EH (cell line): ENCODE measurements around the gene ABCC12.
"Not testable (repeated sequence)": the region's sequence is repeated elsewhere in the genome, so short reads cannot be mapped to it uniquely, and the experiment has no call there.

ENCODE experiments used
- DNase-seq: peaks from one replicate; pipeline ENCODE4 v3.0.0-alpha.2; 2015; ENCODE audit warnings: low read depth

Gene ABCC12

GRCh38 chr16:48155926-48156789, at the start of gene ABCC12:
TSS of gene ABCC12 (minus strand) at chr16:48155993. CDS start at chr16:48146424, 9,569 bp downstream.
- DNase-seq = no peak

GRCh38 chr16:48204825-48205151, 49.0 kb upstream of the ABCC12 start:
- no peak for DNase-seq

GRCh38 chr16:48203974-48204824, 48.4 kb upstream of the ABCC12 start:
- no peak for DNase-seq

GRCh38 chr16:48201515-48202201, 45.9 kb upstream of the ABCC12 start:
- no peak for DNase-seq

DNA sequence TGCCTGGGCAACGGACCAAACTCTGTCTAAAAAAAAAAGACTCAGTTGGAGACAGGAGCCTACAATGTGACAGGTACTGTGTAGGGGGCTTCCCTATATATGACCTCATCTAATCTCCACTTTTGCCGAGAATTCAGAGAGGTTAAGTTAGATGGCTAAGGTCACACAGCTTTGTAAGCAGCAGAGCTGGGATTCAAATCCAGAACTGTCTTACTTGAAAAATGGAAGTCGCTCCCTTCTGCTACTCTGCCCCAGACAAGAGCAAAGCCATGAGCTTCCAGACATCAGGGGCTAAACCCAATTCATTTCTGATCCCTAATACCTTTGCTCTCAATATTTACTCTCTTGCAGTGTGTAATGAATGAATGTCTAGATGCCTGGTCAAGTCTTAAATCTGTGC, 41.5 kb upstream of the ABCC12 start:
- no peak for DNase-seq

- DNase-seq = peak; percentile 6
Measured at GRCh38 chr16:48194828-48195556, 39.2 kb upstream of the ABCC12 start.

- no peak for DNase-seq
Measured at GRCh38 chr16:48193846-48194245, 38.1 kb upstream of the ABCC12 start.

DNA sequence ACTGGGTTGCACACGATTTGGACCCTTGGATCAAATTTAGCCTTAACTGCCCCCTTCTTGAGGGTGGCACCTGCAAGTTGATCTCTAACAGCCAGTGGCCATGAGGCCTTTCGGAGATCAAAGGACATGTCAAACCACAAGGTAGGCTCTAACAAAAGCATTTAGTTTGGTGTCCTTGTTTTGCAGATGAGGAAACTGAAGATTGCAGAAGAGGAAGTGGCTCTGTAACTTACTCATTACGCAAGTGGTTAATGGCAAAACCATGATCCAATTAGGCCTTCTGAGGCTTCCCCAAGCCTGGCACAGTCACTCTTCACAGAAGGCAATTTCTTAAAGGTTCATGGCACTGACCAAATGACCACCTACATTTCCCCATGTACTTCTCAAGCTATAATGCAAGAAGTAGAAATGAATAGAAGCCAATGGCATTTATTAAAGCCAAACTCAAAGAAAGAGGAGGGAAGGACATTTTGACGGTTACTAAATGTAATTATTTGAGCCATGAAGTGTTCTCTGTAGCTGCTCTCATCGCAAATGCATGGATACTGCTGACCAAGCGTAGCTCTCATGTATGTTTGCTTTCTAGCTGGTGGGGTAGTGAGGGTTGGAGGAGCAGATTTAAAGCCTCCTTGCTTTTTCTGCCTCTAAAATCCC, 32.8 kb upstream of the ABCC12 start:
- DNase-seq = no peak

- DNase-seq = no peak
Measured at GRCh38 chr16:48187779-48188178, 32.0 kb upstream of the ABCC12 start.

GRCh38 chr16:48184681-48185080, 28.9 kb upstream of the ABCC12 start:
- DNase-seq = no peak

DNA sequence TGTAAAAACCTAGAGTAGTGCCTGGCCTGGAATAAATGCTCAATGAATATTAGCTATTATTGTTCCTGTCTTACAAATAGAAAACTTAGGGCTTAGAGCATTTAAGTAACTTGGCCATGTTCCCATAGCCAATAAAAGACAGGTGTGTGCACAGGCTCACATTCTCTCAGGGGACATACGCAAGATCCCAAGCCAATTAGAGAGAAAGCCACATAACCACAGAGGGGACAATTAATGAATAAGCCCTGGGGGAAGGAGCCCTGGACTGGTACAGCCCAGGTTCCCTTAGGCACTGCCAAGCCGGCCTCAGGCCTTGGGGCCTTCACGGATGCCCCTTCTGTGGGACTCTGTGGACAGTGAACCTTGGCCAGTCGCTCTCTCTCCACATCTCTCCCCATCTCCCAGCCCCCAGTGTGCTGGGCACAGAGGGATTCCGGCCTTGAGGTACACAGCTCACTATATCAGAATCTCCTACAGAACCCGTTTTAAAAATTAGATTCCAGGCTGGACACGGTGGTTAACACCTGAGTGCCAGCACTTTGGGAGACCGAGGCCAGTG, 27.3 kb upstream of the ABCC12 start:
- no peak for DNase-seq

- DNase-seq = not testable (repeated sequence)
Measured at GRCh38 chr16:48181746-48182520, 26.1 kb upstream of the ABCC12 start.

GRCh38 chr16:48180868-48181480, 25.2 kb upstream of the ABCC12 start:
- no peak for DNase-seq

- no peak for DNase-seq
Measured at GRCh38 chr16:48176635-48177408, 21.0 kb upstream of the ABCC12 start.

- DNase-seq = no peak
Measured at GRCh38 chr16:48173889-48174288, 18.1 kb upstream of the ABCC12 start.

- DNase-seq = no peak
Measured at GRCh38 chr16:48172682-48173081, 16.9 kb upstream of the ABCC12 start.

- no peak for DNase-seq
Measured at GRCh38 chr16:48169896-48170295, 14.1 kb upstream of the ABCC12 start.

DNA sequence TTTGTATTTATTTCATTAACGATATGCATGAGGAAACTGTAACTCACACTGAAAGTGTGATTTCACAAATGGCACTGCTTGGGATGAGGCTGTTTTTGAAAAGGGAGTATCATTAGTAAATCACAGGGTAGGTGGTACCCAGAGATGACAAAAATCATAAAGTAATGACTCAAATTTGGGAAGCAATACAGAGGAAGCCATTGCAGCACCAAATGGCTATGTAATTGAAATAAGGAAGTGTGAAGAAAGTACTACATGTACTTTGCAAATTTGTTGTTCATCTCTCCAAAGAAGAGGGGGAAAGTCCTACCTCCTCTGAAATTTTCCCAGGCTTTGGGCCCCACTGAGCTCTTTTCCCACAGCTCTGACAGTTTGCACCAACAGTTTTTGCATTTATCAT, 12.3 kb upstream of the ABCC12 start:
- DNase-seq = no peak

DNA sequence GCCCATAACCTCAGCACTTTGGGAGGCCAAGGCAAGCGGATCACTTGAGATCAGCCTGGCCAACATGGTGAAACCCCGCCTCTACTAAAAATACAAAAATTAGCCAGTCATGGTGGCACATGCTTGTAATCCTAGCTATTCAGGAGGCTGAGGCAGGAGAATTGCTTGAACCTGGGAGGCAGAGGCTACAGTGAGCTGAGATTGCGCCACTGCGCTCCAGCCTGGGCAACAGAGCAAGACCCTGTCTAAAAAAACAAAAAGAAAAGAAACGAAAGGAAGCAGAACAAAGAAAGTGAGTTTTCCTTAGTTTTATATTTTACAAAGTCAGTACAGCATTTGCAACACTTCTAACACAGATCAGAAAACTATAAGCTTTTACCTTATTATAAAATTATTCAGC, 10.8 kb upstream of the ABCC12 start:
- not testable (repeated sequence) for DNase-seq
